GM13976 (cell line): ENCODE results near the gene GRK6.

Experiments
- DNase-seq: peaks from one replicate; pipeline ENCODE4 v3.0.0; 2012; ENCODE audit warnings: low spot score
- in situ Hi-C: fragments of 300-500 bp; cut with MboI; formaldehyde crosslinking; loops from one replicate; pipeline ENCODE4 v1.12.0; 2022; ENCODE audit warnings: low sequenced_read_pairs, mixed read lengths, inconsistent platforms; ENCODE audit not compliant: unreplicated experiment
- TF ChIP-seq, protein P1 (sequence below): IDR thresholded peaks from 2 replicates; pipeline ENCODE4 v1.5.1; 2012; ENCODE audit warnings: borderline replicate concordance, mild to moderate bottlenecking; ENCODE audit not compliant: insufficient read depth; ENCODE audit errors: extremely low read depth, missing control alignments, control extremely low read depth

The GRK6 gene

DNA sequence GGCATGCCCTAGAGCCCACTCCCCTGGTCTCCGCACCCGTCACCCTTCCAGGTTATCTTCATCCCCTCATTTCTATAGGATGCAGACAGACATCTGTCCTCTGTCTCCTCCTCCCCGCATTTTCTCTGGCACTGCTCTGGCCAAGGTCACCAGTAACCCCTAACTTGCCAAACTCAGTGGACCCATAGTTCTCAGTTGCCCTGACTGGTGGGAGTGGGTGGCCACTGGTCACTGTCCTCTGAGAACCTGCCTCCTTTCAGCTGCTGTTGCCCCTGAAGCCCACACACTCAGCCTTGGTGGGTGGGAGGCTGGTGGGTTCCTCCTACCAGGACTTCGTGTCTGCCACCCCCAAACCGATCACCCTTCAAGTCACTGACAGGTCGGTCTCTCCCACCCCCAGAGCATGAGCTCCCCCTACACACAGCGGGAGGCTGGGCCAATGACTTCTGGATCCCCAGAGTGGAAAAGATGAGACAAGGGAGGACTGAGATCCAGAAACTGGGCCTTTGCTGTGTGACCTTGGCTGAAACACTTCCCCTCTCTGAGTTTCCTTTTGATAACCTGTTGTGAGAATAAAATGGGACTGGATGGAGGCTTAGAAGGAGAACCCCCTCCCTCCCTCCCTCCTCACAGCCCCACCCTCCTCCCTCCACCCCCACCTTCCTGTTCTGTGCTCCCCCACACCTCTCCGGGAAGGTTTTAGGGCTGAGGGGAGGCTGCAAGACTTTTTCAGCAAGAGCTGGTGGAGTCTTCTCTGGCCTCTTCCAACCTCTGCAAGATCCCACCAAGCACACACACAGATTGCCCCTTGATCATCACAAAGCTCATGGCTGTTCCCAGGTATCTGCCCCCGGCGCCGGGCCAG lies 49.3 kb downstream of the GRK6 start:
- no peak for DNase-seq
- TF ChIP-seq, protein P1, sequence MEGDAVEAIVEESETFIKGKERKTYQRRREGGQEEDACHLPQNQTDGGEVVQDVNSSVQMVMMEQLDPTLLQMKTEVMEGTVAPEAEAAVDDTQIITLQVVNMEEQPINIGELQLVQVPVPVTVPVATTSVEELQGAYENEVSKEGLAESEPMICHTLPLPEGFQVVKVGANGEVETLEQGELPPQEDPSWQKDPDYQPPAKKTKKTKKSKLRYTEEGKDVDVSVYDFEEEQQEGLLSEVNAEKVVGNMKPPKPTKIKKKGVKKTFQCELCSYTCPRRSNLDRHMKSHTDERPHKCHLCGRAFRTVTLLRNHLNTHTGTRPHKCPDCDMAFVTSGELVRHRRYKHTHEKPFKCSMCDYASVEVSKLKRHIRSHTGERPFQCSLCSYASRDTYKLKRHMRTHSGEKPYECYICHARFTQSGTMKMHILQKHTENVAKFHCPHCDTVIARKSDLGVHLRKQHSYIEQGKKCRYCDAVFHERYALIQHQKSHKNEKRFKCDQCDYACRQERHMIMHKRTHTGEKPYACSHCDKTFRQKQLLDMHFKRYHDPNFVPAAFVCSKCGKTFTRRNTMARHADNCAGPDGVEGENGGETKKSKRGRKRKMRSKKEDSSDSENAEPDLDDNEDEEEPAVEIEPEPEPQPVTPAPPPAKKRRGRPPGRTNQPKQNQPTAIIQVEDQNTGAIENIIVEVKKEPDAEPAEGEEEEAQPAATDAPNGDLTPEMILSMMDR, result no peak
- in situ Hi-C loops, result no loop called here

DNA sequence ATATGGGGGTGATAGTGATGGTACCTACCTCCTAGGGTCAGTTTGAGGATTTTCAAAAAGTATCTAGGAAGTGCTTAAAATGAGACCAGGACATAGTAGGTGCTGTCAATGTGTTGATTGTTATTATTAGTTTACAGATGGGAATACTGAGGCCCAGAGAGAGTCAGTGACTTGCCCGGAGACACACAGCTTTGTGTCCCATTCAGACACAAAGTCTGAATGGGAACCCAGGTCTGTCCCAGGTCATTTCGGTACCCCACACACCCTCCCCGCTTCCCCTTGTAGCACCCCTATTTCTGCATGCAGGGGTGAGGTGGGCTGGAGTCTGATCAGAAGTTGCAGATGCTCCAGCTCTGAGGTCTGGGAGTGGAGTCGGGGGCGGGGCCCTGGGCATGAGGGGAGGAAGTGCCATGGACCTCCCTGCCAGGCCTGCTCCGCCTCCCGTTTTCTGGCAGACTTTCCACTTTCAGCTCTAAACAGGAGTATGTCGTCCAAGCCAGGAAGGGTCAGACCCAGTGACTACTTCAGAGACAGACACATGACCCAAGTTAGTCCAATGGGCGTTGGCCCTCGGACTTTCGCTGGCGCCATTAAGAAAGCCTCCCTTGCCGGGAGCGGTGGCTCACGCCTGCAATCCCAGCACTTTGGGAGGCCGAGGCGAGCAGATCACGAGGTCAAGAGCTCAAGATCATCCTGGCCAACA lies 50.2 kb downstream of the GRK6 start:
- no peak for DNase-seq
- in situ Hi-C loops, result no loop called here
- TF ChIP-seq, protein P1, result no peak

DNA sequence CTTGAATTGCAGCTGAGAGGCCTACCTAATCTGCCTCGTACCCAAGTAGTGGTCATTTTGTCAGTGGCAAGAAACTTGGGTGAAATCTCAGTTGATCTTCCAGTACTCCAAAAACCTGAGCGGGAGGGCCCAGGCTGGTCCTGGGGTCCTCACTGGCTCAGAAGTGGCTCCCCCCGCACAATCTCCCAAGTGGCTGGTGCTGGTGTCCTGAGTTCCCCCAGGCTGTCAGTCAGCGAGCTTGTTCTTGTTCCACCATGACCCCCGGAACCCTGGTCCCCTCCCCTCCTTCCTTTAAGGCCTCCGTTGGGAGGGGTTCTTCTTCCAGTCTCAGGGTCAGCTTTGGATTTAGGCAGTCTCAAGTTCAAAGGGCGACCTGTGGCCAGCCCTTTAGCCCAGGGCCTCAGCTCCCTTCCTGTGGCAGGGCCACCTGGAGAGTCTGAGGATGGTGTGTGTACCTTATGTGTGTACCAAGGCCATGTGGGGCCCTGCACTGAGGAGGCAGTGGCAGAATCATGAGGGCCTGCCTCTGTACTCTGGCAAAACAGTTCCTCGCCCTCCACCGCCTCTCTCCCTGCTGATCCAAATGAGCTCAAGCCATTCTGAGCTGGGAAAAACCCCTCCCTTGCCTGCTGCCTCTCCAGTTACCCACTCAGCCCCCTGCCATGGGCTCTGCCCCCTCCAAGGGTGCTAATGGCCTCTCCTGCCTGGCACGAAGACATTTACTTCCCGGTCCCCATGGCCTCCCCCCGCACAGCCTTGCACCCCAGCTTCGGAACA lies 51.4 kb downstream of the GRK6 start:
- TF ChIP-seq, protein P1, result no peak
- in situ Hi-C loops, result no loop called here
- no peak for DNase-seq

DNA sequence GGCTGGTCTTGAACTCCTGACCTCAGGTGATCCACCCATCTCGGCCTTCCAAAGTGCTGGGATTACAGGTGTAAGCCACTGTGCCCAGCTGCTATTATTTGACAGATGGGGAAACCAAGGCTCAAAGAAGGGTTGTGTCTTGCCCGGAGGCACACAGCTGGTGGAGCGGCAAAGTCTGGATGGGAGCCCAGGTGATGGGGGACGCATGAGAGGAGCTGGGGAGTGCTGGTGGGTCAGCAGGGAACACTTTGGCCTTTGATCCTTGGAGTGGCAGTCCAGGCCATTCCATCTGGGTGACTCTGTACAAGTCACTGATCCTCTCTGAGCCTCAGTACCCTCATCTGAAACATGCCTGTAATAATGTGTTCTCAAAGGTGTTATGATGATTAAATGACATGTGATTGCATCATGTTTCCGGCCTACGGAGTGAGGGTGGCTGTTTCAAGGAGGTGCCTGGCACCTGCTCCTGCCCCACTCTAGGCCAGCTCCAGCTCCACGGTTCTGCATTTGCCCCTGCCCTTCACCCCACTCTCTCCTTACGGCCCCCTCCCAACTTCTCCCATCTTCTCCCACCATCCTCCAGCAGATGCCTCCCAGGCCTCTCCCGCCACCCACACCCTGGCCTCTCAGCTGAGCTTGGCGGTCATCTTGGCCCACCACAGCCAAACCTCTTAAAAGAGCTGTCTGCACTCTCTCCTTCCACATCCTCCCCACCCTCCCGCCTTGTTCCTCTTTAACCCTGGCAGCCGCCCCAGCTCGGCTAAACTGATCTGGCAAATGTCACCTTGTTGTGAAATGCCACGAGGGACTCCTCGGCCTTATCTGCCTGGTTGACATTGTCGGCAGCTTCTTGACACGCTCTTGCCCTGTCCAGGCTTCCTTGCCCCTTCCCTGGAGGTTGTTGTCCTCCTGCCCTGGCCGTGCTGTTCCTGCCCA lies 52.5 kb downstream of the GRK6 start:
- in situ Hi-C loops, result no loop called here
- TF ChIP-seq, protein P1, result no peak
- no peak for DNase-seq

DNA sequence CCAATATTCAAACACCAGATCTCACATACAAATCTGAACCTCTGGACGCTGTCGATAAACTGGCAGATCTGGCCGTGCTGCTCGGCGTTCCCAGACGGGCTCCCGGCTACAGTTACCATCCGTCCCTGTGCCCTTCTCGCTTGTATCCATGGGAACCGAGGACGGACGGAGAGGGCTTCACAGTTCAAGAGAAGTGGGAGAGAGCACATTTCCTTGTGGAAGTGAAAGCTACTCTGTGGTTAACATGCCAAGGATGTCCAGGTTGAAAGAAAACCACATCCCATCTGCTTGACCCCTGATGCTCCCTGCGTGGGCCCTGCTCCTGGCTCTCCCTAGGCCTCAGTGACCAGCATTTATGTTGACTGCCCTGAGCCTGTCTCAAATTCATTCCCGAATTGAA lies 53.3 kb downstream of the GRK6 start:
- TF ChIP-seq, protein P1, result no peak
- DNase-seq, result no peak
- in situ Hi-C loops, result no loop called here
